ENCODE results near the gene GALNT1.

GALNT1 gene

DNA sequence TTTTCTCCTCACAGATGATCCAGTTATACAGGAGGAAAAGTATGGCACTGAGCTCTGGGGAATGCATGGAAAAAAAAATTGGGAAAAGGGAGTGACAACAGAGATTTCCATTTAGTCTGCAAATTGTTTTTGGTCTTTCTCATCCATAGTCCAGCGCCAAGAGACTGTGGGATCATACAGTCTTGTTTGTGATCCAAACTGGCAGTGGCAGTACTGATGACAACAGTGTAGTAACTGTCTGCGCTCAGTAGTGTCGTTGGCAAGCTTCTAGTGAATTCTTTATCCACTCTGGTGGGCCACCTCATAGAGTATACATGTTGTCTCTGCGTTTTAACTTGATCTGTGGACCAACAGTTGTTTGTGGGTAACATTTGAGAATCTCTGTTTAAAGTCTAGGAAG, 37.9 kb downstream of the GALNT1 start:
- no peak for DNase-seq

DNA sequence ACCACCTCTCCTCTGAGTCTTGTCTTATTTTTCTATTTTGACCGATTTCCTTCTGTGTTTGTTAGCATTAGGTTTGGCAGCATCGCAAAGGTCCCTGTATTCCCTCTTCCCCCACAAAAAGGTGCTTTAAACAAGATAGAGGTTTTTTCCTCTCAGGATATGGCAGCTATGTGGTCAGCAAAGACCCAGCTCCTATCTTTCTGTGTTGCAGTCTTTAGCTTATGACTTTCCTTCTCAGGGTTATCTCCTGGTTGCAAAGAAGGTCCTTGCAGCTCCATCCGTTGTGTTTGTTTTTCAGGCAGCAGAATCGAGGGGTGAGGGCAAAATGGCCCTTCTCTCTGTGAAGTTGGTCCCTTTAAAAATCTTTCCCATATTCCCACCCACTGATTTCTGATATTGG, 38.4 kb downstream of the GALNT1 start:
- DNase-seq: no peak

DNA sequence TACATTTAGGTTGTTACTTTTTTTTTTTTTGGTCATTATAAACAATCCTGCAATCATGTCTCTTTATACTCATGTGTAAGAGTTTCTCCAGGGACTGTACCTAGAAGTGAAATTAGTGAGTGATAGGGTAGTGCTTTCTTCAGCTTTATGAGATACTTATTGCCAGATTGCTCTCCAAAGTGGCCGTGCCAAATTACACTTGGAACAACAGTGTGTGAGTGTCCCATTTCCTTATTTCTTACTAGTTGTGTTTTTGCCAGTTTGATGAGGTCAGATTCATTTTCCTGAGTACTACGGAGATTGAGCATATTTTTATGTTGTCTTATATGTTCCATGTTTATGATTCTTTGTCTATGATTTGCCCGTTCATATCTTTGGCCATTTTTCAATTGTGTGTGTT, 39.2 kb downstream of the GALNT1 start:
- no peak for DNase-seq

DNA sequence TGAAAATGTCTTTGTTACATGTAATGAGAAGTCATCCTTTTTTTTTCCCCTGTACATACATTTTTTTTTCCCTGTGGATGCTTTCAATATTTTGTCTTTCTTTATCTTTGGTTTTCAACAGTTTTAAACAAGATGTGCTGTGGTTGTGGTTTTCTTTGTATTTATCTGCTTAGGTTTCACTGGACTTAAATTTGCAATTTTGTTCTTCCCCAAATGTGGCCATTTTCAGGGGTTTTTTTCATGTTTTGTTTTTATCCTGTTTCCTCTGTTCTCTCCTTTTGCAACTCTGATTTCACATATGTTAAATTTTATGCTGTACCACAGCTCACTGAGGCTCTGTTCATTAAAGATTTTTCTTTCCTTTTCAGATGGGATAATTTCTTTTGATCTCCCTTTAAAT, 41.7 kb downstream of the GALNT1 start:
- no peak for DNase-seq

DNA sequence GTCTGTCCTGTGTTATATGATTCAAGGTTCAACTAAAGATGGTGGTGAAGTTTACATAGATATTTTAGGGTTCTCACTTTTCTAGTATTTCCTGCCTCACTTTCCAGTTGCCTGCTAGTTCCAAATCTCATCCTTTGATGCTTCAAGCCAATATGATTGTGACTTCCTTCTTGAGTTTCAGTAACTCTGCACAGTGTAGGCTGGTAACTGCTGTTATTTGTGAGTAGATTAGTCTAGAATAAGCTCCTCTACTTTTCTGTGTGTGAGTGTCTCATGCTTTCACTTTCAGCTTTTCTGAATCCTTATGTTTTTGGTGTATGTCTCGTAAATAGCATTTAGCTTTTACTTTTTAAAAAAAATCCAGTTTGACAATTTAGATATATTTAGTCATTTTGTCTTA, 42.6 kb downstream of the GALNT1 start:
- DNase-seq: no peak

DNA sequence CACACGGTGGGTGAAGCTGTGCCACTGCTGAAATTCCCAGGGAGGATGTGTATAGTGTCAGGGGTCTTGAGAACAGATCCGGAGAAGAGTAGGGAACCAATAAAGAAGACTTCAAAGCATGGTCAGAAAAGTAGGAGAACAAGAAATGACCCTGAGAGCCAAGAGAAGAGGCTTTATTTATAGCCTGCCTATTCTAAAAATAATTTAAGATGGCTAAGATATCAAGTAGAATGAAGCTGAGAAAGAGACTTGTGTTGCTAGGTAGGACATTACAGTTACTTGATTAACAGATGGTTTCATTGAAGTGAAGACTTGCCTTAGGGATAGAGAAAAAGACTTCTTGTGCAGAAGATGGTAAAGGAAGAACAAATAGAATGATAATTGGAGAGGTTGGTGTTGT, 43.7 kb downstream of the GALNT1 start:
- DNase-seq: no peak

DNA sequence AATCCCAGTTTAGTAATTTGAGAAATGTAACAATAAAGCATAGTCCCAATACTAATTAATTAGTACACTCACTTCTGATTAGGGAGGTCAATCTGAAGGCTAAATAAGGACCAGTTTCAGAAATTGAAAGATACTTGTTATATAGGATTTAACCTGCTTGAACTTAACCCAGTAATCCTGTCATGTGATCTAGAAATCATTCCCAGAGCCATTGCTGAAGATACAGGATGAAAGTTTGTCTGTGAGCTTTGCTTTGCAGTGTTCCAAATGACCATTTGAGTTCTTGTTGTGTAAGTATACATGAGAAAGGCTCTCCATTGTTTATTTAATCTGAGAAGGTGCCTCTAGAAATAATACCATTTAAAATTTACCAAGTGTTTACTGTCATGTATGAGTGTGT, 52.2 kb downstream of the GALNT1 start:
- DNase-seq: no peak

DNA sequence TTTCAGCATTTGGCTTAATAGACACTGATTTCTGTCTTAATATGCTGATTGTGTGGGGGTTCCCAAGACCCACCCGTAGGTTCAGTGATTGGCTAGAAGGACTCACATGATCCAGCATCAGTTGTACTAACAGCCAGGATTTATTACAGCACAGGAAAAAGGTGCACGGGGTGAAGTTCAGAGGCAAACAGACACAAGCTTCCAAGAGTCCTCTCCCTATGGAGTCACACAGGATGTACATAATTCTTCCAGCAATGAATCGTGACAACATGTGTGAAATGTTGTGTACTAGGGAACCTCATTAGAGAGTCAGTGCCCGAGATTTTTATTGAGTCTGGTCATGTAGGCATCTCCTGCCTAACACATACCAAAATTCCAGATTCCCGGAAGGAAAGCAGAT, 52.8 kb downstream of the GALNT1 start:
- no peak for DNase-seq

DNA sequence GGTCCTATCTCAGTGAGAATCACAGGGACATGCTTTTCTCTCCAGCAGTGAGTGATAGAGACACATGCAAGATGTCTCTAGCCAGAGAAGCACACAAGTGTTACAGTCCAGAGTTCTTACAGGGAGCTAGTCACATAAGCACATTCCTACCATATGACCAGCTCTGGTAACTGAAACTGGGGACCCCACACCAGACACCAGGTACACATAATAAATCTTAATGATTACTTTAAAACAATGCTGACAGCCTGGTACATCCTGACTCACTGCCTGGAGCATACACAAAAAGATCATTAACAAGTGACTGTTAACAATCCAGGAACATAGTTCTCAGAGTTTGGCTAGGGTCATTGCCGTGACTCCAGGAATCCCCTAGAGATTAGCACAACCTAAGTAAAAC, 53.6 kb downstream of the GALNT1 start:
- DNase-seq: no peak

DNA sequence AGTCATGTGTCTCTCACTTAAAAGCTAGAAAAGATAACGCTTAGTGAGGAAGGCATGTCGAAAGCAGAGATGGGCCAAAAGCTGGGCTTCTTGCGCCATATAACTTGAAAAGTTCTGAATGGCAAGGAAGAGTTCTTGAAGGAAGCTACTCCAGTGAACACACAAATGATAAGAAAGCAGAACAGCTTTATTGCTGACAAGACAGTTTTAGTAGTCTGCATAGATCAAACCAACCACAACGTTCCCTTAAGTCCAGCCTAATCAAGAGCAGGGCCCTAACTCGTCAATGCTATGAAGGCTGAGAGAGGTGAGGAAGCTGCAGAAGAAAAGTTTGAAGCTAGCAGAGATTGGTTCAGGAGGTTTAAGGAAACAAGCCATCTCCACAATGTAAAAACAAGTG, 55.7 kb downstream of the GALNT1 start:
- DNase-seq: no peak

DNA sequence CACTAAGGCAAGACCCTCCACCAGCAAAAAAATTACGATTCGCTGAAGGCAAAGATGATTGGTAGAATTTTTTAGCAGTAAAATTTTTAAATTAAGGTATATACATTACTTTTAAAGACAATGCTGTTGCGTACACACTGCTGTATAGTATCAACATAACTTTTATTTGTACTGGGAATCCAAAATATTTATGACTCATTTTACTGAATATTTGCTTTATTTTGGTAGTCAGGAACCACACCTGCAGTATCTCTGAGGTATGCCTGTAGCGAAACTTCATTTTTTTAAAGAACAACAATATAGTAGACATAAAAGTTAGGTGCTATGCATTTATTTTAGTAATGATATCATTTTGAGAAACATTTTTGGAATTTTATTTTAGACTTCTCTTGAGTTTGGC, 57.8 kb downstream of the GALNT1 start:
- no peak for DNase-seq

DNA sequence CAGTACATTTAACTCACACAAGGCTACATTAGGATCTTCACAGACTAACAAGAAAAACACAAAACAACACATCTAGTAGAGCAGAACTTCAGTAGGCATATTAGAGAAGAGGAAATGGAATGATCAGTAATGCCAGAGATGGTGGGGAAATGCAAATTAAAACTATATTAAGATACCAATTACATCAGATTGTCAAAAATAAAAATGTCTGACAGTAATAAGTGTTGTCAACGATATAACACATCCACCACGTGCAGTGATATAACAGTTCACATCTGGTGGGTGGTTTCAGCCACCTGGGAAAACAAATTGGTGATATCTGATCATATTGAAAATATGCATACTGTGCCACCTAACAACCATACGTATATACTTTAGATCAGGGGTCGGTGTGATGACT, 59.9 kb downstream of the GALNT1 start:
- no peak for DNase-seq

DNA sequence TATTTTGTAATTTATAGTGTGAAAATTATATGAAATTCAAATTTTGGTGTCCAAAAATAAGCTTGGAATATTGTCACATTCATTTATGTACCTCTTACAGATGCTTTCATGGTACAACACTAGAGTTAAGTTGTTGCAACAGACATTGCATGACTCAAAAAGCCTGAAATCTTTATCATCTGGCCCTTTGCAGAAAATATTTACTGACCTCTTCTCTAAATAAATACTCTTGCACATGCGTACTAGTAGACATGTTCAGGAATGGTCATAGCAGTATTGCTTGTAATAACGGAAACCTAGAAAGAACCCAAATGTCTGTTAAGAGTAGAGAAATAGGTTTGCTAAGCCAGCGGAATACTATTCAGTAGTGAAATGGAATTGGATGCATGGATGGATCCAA, 60.4 kb downstream of the GALNT1 start:
- no peak for DNase-seq

DNA sequence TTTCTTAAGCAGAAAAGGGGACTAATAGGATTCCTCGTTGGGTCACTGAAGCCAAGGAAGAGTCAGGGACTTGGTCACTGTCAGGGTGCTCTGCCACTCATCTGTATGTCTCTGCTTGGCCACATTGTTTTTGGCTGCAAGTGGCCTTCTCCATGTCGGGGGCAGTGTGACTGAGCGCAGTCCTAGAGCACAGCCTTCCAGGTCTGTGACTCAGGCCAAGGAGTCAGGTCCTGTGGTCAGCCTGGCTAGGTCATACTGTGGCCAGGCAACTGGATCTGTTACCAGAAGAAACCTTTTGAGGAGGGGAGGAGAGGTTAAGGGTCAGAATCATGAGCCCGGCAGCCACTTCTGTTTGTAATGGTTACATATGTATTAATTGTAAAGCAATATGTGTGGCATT, 61.3 kb downstream of the GALNT1 start:
- no peak for DNase-seq

DNA sequence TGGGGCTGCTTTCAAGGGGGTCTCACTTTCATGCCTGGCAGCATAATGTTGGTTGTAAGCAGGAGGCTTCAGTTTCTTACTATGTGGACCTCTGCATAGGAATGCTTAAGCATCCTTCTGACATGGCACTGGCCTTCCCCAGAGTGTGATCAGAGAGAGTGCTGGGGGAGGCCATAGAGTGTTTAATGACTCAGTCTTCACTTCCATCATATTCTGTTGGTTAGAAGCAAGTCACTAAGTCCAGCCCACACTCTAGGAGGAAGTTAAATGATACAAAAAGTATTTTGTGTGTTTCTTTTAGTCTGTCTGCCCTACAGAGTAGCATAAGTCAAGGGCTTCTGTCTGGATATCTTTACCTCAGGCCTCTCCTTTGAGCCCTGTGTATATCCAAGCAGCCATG, 64.9 kb downstream of the GALNT1 start:
- DNase-seq: no peak

DNA sequence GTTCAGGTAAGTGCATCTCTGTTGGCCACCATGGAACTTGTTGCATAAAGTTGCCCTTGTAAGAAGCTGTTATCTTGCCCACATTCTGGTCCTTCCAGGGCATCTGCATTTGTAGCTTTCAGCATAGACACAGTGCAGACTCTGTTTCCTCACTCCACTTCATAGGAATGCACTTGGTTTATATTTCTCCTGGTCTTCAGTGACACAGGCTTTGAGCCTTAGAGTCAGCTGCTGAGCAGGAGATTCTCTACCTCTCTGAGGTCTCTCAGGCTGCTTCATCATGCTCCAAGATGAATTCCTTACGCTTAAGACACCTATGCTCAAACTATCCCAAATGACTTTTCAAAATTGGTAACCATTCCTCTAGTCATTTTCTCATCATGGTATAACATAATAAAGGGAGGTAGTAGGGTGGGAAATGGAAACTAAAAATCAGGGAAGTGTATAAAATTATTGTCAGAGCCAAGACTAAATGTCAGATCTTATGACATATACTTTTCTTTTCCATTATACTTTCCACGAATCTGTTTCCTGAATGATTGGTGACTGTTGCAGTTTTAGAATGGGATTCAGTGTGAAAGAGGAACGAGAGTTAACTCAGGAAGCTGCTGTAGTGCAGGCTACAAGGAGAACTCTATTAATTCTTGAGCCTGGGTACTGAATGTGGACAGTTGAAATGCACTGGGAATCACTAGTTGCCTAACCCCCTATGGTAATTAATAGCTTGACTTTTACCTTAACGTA, 72.0 kb downstream of the GALNT1 start:
- no peak for DNase-seq

DNA sequence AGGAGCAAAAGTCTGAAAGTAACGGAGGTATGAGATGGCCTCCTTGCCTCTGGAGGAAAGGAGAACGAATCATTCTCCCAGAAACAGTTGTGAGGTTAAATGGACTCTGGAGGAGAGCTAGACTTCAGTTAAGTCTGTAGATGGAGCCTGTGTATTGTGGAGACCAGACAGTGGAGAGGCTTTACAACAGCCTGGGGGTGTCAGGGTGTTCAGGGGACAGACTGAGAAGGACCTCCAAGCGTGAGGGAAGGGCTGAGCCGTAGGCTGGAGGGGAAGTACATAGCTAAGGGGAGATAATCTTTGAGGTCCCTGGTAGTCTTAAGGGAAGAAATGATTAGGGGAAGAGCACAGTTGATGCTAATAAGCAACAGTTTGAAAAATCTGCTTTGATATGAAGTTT, 76.6 kb downstream of the GALNT1 start:
- no peak for DNase-seq

DNA sequence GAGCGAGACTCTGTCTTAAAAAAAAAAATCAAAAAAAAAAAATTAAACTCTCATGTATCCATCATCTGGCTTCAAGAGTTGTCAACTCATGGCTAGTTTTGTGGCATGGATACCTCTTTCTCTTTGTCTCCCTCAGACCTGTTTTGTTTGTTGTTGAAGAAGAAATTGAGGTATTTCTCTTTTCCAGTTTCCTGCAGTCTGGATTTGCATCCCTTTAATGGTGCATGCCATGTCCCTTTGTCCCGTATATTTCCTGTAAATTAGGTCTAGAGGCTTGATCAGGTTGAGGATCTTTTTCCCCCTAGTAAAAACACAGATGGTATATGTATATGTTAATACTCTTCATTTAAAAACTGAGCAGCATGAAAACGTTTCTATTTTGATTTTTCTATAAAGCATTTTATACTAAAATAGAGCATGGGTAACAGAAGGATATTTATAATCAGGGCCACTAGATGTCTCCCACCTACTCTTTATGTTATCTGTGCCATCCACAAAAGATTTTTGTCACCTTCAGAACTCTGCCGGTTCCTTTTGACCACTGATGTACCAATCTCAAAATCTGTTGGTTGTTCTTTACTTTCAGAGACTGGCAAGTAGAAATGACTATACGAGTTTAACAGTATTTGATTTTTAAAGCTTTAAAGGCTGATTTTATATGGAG, 80.1 kb downstream of the GALNT1 start:
- DNase-seq: no peak

DNA sequence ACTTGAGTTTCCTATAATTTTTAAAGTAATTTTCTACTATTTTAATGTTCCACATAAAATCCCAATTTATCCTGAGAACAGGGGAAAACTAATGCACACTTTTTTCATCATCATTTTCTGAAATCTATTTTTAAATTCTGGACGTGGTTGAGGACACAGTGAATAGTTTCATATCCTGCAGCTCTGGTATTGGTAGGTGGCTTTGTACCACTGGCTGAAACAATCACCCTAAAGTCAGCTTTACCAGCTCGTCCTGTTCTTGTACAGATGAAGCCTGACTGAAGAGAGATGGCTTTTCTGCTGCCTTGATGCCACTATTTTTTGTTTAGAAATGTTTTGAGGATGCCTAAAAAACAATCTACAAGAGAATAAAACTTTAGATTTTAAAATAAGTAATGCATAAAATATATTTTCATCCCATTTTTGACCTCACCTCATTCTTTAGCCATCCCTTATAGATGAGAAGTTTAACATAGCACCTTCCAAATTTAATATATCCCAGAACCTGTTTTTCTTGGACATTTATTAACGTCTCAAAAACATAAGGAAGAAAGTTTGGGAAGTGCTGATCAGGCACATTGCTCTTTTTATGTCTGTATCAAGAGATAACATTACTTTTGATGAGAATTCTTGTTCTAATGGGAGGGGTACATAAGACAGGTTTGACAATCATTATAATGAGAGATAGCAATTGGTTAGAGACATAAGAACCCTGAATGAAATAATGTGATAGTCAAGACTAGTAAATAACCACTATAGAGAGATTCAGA, 80.9 kb downstream of the GALNT1 start:
- DNase-seq: no peak

DNA sequence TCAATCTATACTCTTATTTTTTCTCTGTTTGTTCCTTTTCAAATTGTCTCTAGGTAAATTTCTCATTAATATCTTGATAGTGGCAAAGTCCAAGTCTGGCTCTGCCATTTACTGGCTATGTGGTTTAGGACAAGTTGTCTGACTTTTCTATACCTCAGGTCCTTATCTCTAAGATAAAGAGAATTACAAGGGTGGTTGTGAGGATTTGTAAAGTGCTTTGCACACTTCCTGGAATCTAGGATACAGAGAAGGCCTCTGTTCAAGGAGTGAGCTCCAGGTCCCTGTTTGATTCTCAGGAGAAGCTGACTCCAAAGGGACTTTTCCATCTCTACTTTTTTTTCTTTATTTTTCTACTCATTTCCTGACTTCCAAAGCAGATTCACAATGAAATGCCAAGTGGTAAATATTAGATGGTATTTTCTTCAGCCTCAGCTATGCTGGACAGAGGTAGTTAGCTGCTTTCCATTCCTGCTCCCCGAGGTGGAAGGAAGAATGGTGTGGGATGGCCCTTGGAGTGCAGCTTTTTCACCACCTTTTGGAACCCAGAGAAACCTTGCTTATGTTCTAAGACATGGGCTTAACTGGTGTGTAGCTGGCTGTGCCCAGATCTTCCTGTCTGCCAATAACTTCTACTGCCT, 90.5 kb downstream of the GALNT1 start:
- DNase-seq: no peak

DNA sequence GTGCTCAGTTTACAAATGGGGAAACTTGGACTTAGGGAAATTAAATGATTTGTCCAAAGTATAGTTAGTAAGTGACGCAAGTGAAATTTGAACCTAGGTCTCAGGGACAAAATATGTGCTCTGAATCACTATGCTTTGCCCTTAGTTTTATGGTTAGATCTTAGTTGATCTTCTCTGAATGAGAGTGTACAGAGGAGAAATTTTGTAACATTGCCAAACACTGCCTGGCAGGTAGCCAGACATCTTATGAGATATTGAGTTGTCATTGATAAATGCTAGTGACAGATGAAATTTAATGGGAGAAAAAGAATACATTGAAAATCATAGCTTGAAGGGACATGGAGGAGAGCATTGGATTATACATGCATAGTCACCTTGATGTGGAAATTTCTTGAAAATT, 91.4 kb downstream of the GALNT1 start:
- DNase-seq: no peak

DNA sequence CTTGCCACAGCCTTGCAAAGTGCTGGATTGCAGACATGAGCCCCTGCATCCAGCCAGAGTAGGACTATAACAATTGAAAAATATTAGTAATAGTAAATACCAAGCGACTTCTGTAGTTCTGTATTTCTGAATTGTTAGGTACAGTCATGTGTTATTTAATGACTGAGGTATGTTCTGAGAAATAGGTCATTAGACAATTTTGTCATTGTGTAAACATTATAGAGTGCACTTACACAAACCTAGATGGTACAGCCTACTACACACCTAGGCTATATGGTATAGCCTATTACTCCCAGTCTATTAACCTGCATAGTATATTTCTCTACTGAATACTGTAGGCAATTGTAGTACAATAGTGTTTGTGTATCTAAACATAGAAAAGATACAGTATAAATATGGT, 92.1 kb downstream of the GALNT1 start:
- no peak for DNase-seq

DNA sequence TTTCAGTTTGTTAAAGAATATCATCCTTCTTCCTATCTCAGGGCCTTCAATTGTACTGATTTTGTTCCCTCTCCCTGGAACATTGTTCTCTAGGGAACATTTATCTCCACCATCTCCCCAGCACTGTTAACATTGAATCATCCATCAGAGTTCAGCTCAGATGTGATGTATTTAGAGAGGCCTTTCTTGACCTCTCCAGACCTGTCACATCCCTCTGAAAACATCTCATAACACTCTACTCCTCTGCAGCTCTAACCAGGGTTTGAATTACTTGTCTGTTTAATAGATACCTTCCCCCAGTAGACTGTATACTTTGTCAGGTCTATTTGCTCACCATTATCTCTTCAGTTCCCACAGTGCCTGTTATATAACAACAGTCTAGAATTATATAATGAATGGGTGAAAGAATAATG, 98.6 kb downstream of the GALNT1 start:
- DNase-seq: no peak

All from activated CD4-positive, alpha-beta T cell treated with anti-CD3 and anti-CD28 coated beads, Interleukin-2, amount 50 U/mL, for 4 hours (primary cell).